IPS-20b (cell line): ENCODE measurements around the gene P2RX2.

Experiments
- H3K27ac ChIP-seq: one replicate; pipeline ENCODE4 v1.5.1; 2013; ENCODE audit warnings: low read length
- H3K27me3 ChIP-seq: 2 replicates; pipeline ENCODE4 v1.6.1; 2013; ENCODE audit warnings: mild to moderate bottlenecking, low read length, inconsistent platforms; ENCODE audit not compliant: insufficient read depth
- H3K36me3 ChIP-seq: 2 replicates; pipeline ENCODE4 v1.6.1; 2013; ENCODE audit warnings: low read depth, mild to moderate bottlenecking, inconsistent platforms, low read length, moderate library complexity; ENCODE audit not compliant: insufficient read depth
- H3K4me1 ChIP-seq: 2 replicates; pipeline ENCODE4 v1.6.1; 2013; ENCODE audit warnings: mild to moderate bottlenecking, control low read depth, inconsistent platforms, low read length, moderate library complexity; ENCODE audit not compliant: insufficient read depth
- H3K4me3 ChIP-seq: 2 replicates; pipeline ENCODE4 v1.5.1; 2013; ENCODE audit warnings: mild to moderate bottlenecking, low read length, inconsistent platforms
- H3K9ac ChIP-seq: 2 replicates; pipeline ENCODE4 v1.6.1; 2013; ENCODE audit warnings: low read depth, mild to moderate bottlenecking, inconsistent platforms, low read length, moderate library complexity
- H3K9me3 ChIP-seq: 2 replicates; pipeline ENCODE4 v1.6.1; 2013; ENCODE audit warnings: mild to moderate bottlenecking, low read depth, low read length, inconsistent platforms; ENCODE audit not compliant: insufficient read depth

The P2RX2 gene

GRCh38 chr12:132638541-132639408 lies 20.2 kb downstream of the P2RX2 start:
- H3K27me3 ChIP-seq, result no peaks in the 10 kb centered on the region
- no peak overlapping the region for H3K9ac ChIP-seq
- no peaks in the 10 kb centered on the region for H3K4me1 ChIP-seq
- H3K27ac ChIP-seq, result no peak overlapping the region
- peaks cover 98% of the 10 kb centered on the region for H3K36me3 ChIP-seq
- no peak overlapping the region for H3K4me3 ChIP-seq
- H3K9me3 ChIP-seq, result no peaks in the 10 kb centered on the region

- H3K27me3 ChIP-seq, result no peaks in the 10 kb centered on the region
- no peak overlapping the region for H3K4me3 ChIP-seq
- H3K9ac ChIP-seq, result no peak overlapping the region
- H3K9me3 ChIP-seq, result no peaks in the 10 kb centered on the region
- H3K4me1 ChIP-seq, result no peaks in the 10 kb centered on the region
- H3K27ac ChIP-seq, result no peak overlapping the region
- peaks cover 92% of the 10 kb centered on the region for H3K36me3 ChIP-seq
These were observed 21.5 kb downstream of the P2RX2 start for GRCh38 chr12:132639956-132640520.

- Histone ChIP-seq H3K9ac (no peak overlapping the region), H3K4me3 (no peak overlapping the region), H3K27ac (no peak overlapping the region), H3K27me3 (no peaks in the 10 kb centered on the region), H3K36me3 (peaks cover 92% of the 10 kb centered on the region), H3K4me1 (no peaks in the 10 kb centered on the region), H3K9me3 (no peaks in the 10 kb centered on the region)
These were observed 22.4 kb downstream of the P2RX2 start for GRCh38 chr12:132640936-132641335.

- H3K27ac ChIP-seq, result no peak overlapping the region
- peaks cover 90% of the 10 kb centered on the region for H3K36me3 ChIP-seq
- no peak overlapping the region for H3K4me3 ChIP-seq
- no peaks in the 10 kb centered on the region for H3K9me3 ChIP-seq
- H3K4me1 ChIP-seq, result no peaks in the 10 kb centered on the region
- no peak overlapping the region for H3K9ac ChIP-seq
- H3K27me3 ChIP-seq, result no peaks in the 10 kb centered on the region
These were observed 23.5 kb downstream of the P2RX2 start for GRCh38 chr12:132641811-132642650.

- no peak overlapping the region for H3K4me3 ChIP-seq
- H3K4me1 ChIP-seq, result no peaks in the 10 kb centered on the region
- peaks cover 90% of the 10 kb centered on the region for H3K36me3 ChIP-seq
- no peak overlapping the region for H3K27ac ChIP-seq
- no peak overlapping the region for H3K9ac ChIP-seq
- no peaks in the 10 kb centered on the region for H3K27me3 ChIP-seq
- H3K9me3 ChIP-seq, result no peaks in the 10 kb centered on the region
These were observed 24.6 kb downstream of the P2RX2 start for GRCh38 chr12:132642846-132643835.

GRCh38 chr12:132646850-132647249 lies 28.3 kb downstream of the P2RX2 start:
- Histone ChIP-seq H3K27me3 (no peaks in the 10 kb centered on the region), H3K4me1 (no peaks in the 10 kb centered on the region), H3K36me3 (peaks cover 92% of the 10 kb centered on the region), H3K9me3 (no peaks in the 10 kb centered on the region), H3K9ac (no peak overlapping the region), H3K4me3 (no peak overlapping the region), H3K27ac (no peak overlapping the region)

- Histone ChIP-seq H3K36me3 (peaks cover 92% of the 10 kb centered on the region), H3K4me1 (no peaks in the 10 kb centered on the region), H3K27me3 (no peaks in the 10 kb centered on the region), H3K4me3 (no peak overlapping the region), H3K9ac (no peak overlapping the region), H3K27ac (no peak overlapping the region), H3K9me3 (no peaks in the 10 kb centered on the region)
These were observed 29.3 kb downstream of the P2RX2 start for GRCh38 chr12:132647858-132648257.

- no peaks in the 10 kb centered on the region for H3K27me3 ChIP-seq
- H3K4me1 ChIP-seq, result no peaks in the 10 kb centered on the region
- no peak overlapping the region for H3K9ac ChIP-seq
- H3K36me3 ChIP-seq, result peaks cover 92% of the 10 kb centered on the region
- H3K4me3 ChIP-seq, result no peak overlapping the region
- no peak overlapping the region for H3K27ac ChIP-seq
- H3K9me3 ChIP-seq, result no peaks in the 10 kb centered on the region
These were observed 30.1 kb downstream of the P2RX2 start for GRCh38 chr12:132648616-132649225.

GRCh38 chr12:132649226-132649945 lies 30.8 kb downstream of the P2RX2 start:
- no peak overlapping the region for H3K27ac ChIP-seq
- H3K4me1 ChIP-seq, result no peaks in the 10 kb centered on the region
- H3K36me3 ChIP-seq, result peaks cover 92% of the 10 kb centered on the region
- H3K27me3 ChIP-seq, result no peaks in the 10 kb centered on the region
- no peak overlapping the region for H3K9ac ChIP-seq
- no peak overlapping the region for H3K4me3 ChIP-seq
- H3K9me3 ChIP-seq, result no peaks in the 10 kb centered on the region

- H3K9me3 ChIP-seq, result no peaks in the 10 kb centered on the region
- no peak overlapping the region for H3K9ac ChIP-seq
- H3K4me3 ChIP-seq, result no peak overlapping the region
- H3K27ac ChIP-seq, result no peak overlapping the region
- H3K4me1 ChIP-seq, result no peaks in the 10 kb centered on the region
- no peaks in the 10 kb centered on the region for H3K27me3 ChIP-seq
- peaks cover 98% of the 10 kb centered on the region for H3K36me3 ChIP-seq
These were observed 33.0 kb downstream of the P2RX2 start for GRCh38 chr12:132651444-132652100.
